CD14-positive monocyte (primary cell): ENCODE data around the gene MBD2. TPM values are rescaled to one million over a fixed set of nuclear protein-coding genes. Genes with fewer than 3 reads are reported as not detected.
A peak's percentile ranks its signal among the peaks of the same experiment; 100 is the strongest.

Experiments used
- DNase-seq, 3 donors: peaks; one replicate each; pipeline ENCODE4 v3.0.0-alpha.2; 2011 to 2022
- H2AFZ ChIP-seq: 2 replicates; pipeline ENCODE4 v1.6.0; 2012; ENCODE audit warnings: mild to moderate bottlenecking, low read depth, low read length, inconsistent platforms; ENCODE audit not compliant: insufficient read depth, poor library complexity, severe bottlenecking
- H3K27ac ChIP-seq, 2 donors: 1 replicate in 1 of 2; 2 replicates in 1 of 2; pipeline ENCODE4 v1.5.1; 2012 to 2013; ENCODE audit warnings: low read length in 2 of 2, control low read depth in 1 of 2, inconsistent platforms in 1 of 2, low read depth in 1 of 2, mild to moderate bottlenecking in 1 of 2
- H3K27me3 ChIP-seq, 2 donors: one replicate each; pipeline versions ENCODE4 v1.6.0 to v1.6.1; 2011 to 2013; ENCODE audit warnings: low read length in 2 of 2; ENCODE audit not compliant: control insufficient read depth in 2 of 2, insufficient read depth in 2 of 2
- H3K36me3 ChIP-seq, 2 donors: replicated peaks in 1 of 2; 1 replicate in 1 of 2; 2 replicates in 1 of 2; pipeline versions ENCODE4 v1.5.1 to v1.6.1; 2012 to 2013; ENCODE audit warnings: low read length in 2 of 2, control low read depth in 1 of 2, inconsistent platforms in 1 of 2, mild to moderate bottlenecking in 1 of 2; ENCODE audit not compliant: insufficient read depth in 2 of 2, control insufficient read depth in 1 of 2
- H3K4me1 ChIP-seq, 2 donors: 1 replicate in 1 of 2; 2 replicates in 1 of 2; pipeline versions ENCODE4 v1.5.1 to v1.6.1; 2012 to 2013; ENCODE audit warnings: low read length in 2 of 2, control low read depth in 1 of 2, inconsistent platforms in 1 of 2, mild to moderate bottlenecking in 1 of 2, moderate library complexity in 1 of 2; ENCODE audit not compliant: insufficient read depth in 2 of 2, control insufficient read depth in 1 of 2
- H3K4me2 ChIP-seq: replicated peaks from 2 replicates; pipeline ENCODE3; 2012; ENCODE audit warnings: low read length, moderate library complexity, mild to moderate bottlenecking; ENCODE audit not compliant: poor library complexity, severe bottlenecking; ENCODE audit errors: extremely low read depth
- H3K4me3 ChIP-seq, 3 experiments: fragments of 200-600 bp in 1 of 3; sonication (generic) in 1 of 3; replicated peaks in 1 of 3; 1 replicate in 2 of 3; 2 replicates in 1 of 3; pipeline ENCODE4 v1.5.1; 2011 to 2013; ENCODE audit warnings: low read length in 3 of 3, mild to moderate bottlenecking in 3 of 3, control low read depth in 2 of 3, low read depth in 2 of 3, inconsistent platforms in 1 of 3, moderate library complexity in 1 of 3
- H3K79me2 ChIP-seq: 2 replicates; pipeline ENCODE4 v1.6.0; 2012; ENCODE audit warnings: mild to moderate bottlenecking, control low read depth, inconsistent platforms, low read length, moderate library complexity; ENCODE audit not compliant: insufficient read depth
- H3K9ac ChIP-seq: 2 replicates; pipeline ENCODE4 v1.6.0; 2017; ENCODE audit warnings: low read length, mild to moderate bottlenecking; ENCODE audit not compliant: insufficient read depth, poor library complexity, severe bottlenecking
- H3K9me3 ChIP-seq, 2 donors: replicated peaks in 1 of 2; 1 replicate in 1 of 2; 2 replicates in 1 of 2; pipeline versions ENCODE4 v1.5.1 to v1.6.1; 2012 to 2013; ENCODE audit warnings: low read length in 2 of 2, control low read depth in 1 of 2; ENCODE audit not compliant: control insufficient read depth in 1 of 2, insufficient read depth in 1 of 2
- H4K20me1 ChIP-seq: 2 replicates; pipeline ENCODE4 v1.6.0; 2012; ENCODE audit warnings: mild to moderate bottlenecking, low read length, control low read depth, moderate library complexity; ENCODE audit not compliant: insufficient read depth
- H3K27ac Mint-ChIP-seq, 7 donors: one replicate each; pipeline ENCODE4 v1.8.0; 2020; ENCODE audit warnings: mild to moderate bottlenecking in 7 of 7, mixed read lengths in 7 of 7, moderate library complexity in 6 of 7, inconsistent platforms in 2 of 7
- H3K27me3 Mint-ChIP-seq, 3 donors: one replicate each; pipeline ENCODE4 v1.8.0; 2021 to 2022; ENCODE audit warnings: low read depth in 3 of 3, mild to moderate bottlenecking in 3 of 3, mixed read lengths in 3 of 3, moderate library complexity in 3 of 3, inconsistent platforms in 1 of 3
- H3K36me3 Mint-ChIP-seq, 2 donors: one replicate each; pipeline ENCODE4 v1.8.0; 2020; ENCODE audit warnings: mixed read lengths in 2 of 2, inconsistent platforms in 1 of 2, mild to moderate bottlenecking in 1 of 2
- H3K4me1 Mint-ChIP-seq: one replicate; pipeline ENCODE4 v1.8.0; 2020; ENCODE audit warnings: mild to moderate bottlenecking, mixed read lengths
- H3K4me3 Mint-ChIP-seq, 2 donors: one replicate each; pipeline ENCODE4 v1.8.0; 2020; ENCODE audit warnings: mild to moderate bottlenecking in 2 of 2, mixed read lengths in 2 of 2, moderate library complexity in 1 of 2
- H3K9me3 Mint-ChIP-seq, 7 donors: one replicate each; pipeline ENCODE4 v1.8.0; 2020 to 2022; ENCODE audit warnings: mixed read lengths in 7 of 7, mild to moderate bottlenecking in 6 of 7, moderate library complexity in 6 of 7, inconsistent platforms in 2 of 7
- WGBS: methylation state at CpG from one replicate; pipeline ENCODE4 v1.1.5; 2013; ENCODE audit warnings: missing lambda C conversion rate; ENCODE audit not compliant: insufficient coverage; 5-methylcytosine and 5-hydroxymethylcytosine counted together
- intact Hi-C, 2 donors: fragments of 100-400 bp; cut with micrococcal nuclease; formaldehyde crosslinking; loops; one replicate each; pipeline versions ENCODE4 v1.15.0 to v1.15.1; 2023
- polyA plus RNA-seq, 3 donors: library from polyadenylated mRNA; depleted of rRNA in 1 of 3; unstranded in 2 of 3; stranded (reverse) in 1 of 3; fragments of 300-500 nt in 2 of 3; fragments of >200 nt in 1 of 3; fragmentation: Illumina TruSeq in 2 of 3; gene quantifications; 1 replicate in 2 of 3; 2 replicates in 1 of 3; pipeline ENCODE4 v1.2.3, GENCODE V29; 2012 to 2021
- TF ChIP-seq, protein P1 (sequence below): fragments of 200-600 bp; IDR thresholded peaks from one replicate; pipeline ENCODE4 v1.8.0; 2022; ENCODE audit warnings: antibody characterized with exemption, mild to moderate bottlenecking

MBD2 gene
- polyA plus RNA-seq, 3 donors: 11.6 to 64.9 (median 25.2) TPM

DNA sequence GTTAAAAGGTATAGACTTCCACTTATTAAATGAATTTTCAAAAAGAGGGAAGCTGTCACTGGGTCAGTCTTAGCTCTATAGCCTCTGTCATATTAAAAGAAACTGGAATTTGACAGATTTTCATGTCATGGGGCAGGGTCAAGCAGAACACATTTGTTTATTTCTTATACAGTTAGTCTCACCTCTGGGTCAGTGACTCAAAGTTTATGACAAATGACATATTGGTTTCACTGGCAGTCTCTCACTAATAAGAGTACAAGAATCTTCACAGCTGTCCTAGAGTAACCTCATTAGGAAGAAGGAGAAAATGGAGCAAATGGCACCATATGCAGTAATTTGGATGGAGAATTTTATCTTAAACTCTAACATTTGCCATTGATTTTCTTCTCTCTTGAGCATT lies 63.2 kb downstream of the MBD2 start:
- no peak overlapping the region for H3K27ac ChIP-seq
- H3K9me3 ChIP-seq: no peaks in the 10 kb centered on the region
- H3K79me2 ChIP-seq: peaks cover 7% of the 10 kb centered on the region
- H4K20me1 ChIP-seq: peaks cover 99% of the 10 kb centered on the region
- no peaks in the 10 kb centered on the region for H3K4me1 Mint-ChIP-seq
- H3K27me3 ChIP-seq: no peaks in the 10 kb centered on the region
- peaks cover 97 to 100% of the 10 kb centered on the region in 2 donors for H3K36me3 ChIP-seq
- H3K9me3 Mint-ChIP-seq: no peaks in the 10 kb centered on the region
- intact Hi-C loops: no loop called here
- no peaks in the 10 kb centered on the region for H3K27me3 Mint-ChIP-seq
- DNase-seq: no peak
- TF ChIP-seq, protein P1, sequence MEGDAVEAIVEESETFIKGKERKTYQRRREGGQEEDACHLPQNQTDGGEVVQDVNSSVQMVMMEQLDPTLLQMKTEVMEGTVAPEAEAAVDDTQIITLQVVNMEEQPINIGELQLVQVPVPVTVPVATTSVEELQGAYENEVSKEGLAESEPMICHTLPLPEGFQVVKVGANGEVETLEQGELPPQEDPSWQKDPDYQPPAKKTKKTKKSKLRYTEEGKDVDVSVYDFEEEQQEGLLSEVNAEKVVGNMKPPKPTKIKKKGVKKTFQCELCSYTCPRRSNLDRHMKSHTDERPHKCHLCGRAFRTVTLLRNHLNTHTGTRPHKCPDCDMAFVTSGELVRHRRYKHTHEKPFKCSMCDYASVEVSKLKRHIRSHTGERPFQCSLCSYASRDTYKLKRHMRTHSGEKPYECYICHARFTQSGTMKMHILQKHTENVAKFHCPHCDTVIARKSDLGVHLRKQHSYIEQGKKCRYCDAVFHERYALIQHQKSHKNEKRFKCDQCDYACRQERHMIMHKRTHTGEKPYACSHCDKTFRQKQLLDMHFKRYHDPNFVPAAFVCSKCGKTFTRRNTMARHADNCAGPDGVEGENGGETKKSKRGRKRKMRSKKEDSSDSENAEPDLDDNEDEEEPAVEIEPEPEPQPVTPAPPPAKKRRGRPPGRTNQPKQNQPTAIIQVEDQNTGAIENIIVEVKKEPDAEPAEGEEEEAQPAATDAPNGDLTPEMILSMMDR: no peak
- no peak overlapping the region for H3K9ac ChIP-seq
- H3K4me2 ChIP-seq: no peak overlapping the region
- H2AFZ ChIP-seq: no peak overlapping the region
- H3K4me3 ChIP-seq: no peak overlapping the region
- no peak overlapping the region for H3K4me3 Mint-ChIP-seq
- H3K36me3 Mint-ChIP-seq: peaks cover 85 to 91% of the 10 kb centered on the region in 2 donors
- H3K4me1 ChIP-seq: no peaks in the 10 kb centered on the region
- peak overlapping the region in 1 of 7 donors; percentile 2 for H3K27ac Mint-ChIP-seq

DNA sequence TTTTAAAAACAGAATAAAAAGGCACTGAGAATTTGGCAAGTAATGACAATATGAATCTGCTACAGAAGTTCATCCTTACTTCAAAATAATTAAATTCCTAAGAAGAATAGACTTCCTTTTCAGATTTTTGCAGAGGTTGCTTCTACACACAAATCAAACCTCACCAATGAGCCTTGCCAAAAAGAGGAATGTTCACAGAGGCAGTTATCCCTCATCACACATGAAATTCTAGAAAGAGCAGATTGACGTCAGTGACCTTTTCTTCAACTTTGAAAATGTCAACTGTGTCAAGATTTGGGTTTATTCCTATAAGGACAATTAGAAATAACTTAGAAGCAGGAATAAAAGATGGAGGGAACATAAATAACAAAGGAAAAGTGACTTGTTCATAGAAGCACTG lies 64.6 kb downstream of the MBD2 start:
- no peak for DNase-seq
- Mint-ChIP-seq H3K27ac (no peak overlapping the region), H3K36me3 (peaks cover 89 to 94% of the 10 kb centered on the region in 2 donors), H3K9me3 (no peaks in the 10 kb centered on the region), H3K27me3 (no peaks in the 10 kb centered on the region), H3K4me3 (no peak overlapping the region), H3K4me1 (no peaks in the 10 kb centered on the region)
- peaks cover 95 to 100% of the 10 kb centered on the region in 2 donors for H3K36me3 ChIP-seq
- H3K9me3 ChIP-seq: no peaks in the 10 kb centered on the region
- WGBS: no CpG with 5 or more reads among the region's 1 CpG
- no peaks in the 10 kb centered on the region for H3K4me1 ChIP-seq
- H3K79me2 ChIP-seq: peaks cover 3% of the 10 kb centered on the region
- TF ChIP-seq, protein P1: no peak
- H2AFZ ChIP-seq: no peak overlapping the region
- no peak overlapping the region for H3K4me2 ChIP-seq
- no peak overlapping the region for H3K9ac ChIP-seq
- peaks cover 98% of the 10 kb centered on the region for H4K20me1 ChIP-seq
- H3K27ac ChIP-seq: no peak overlapping the region
- H3K27me3 ChIP-seq: no peaks in the 10 kb centered on the region
- H3K4me3 ChIP-seq: no peak overlapping the region
- intact Hi-C loops: no loop called here
